HUES48 (cell line): Measurements from ENCODE around the gene PRIM2.
"Not testable (repeated sequence)": the region's sequence is repeated elsewhere in the genome, so short reads cannot be mapped to it uniquely, and the experiment has no call there.

Experiments
- H3K27ac ChIP-seq: one replicate; pipeline ENCODE4 v1.7.0; 2013; ENCODE audit warnings: low read depth, low read length, inconsistent platforms
- H3K27me3 ChIP-seq: 2 replicates; pipeline ENCODE4 v1.6.1; 2013; ENCODE audit warnings: mild to moderate bottlenecking, low read length; ENCODE audit not compliant: control insufficient read depth, insufficient read depth
- H3K36me3 ChIP-seq: 2 replicates; pipeline ENCODE4 v1.6.1; 2013; ENCODE audit warnings: low read length; ENCODE audit not compliant: control insufficient read depth, insufficient read depth
- H3K4me1 ChIP-seq: 2 replicates; pipeline ENCODE4 v1.6.1; 2013; ENCODE audit warnings: mild to moderate bottlenecking, low read length; ENCODE audit not compliant: control insufficient read depth, insufficient read depth
- H3K4me3 ChIP-seq: 2 replicates; pipeline ENCODE4 v1.5.1; 2013; ENCODE audit warnings: mild to moderate bottlenecking, low read depth, low read length
- H3K9ac ChIP-seq: 2 replicates; pipeline ENCODE4 v1.6.1; 2013; ENCODE audit warnings: mild to moderate bottlenecking, low read depth, low read length, moderate library complexity
- H3K9me3 ChIP-seq: 2 replicates; pipeline ENCODE4 v1.6.1; 2013; ENCODE audit warnings: low read length; ENCODE audit not compliant: control insufficient read depth, insufficient read depth

The PRIM2 gene

GRCh38 chr6:57474862-57475475, 157.5 kb downstream of the PRIM2 start:
- not testable (repeated sequence) for H3K9ac ChIP-seq, H3K36me3 ChIP-seq, H3K4me3 ChIP-seq, H3K27ac ChIP-seq, H3K27me3 ChIP-seq, H3K9me3 ChIP-seq
- H3K4me1 ChIP-seq: peaks cover 25% of the 10 kb centered on the region

DNA sequence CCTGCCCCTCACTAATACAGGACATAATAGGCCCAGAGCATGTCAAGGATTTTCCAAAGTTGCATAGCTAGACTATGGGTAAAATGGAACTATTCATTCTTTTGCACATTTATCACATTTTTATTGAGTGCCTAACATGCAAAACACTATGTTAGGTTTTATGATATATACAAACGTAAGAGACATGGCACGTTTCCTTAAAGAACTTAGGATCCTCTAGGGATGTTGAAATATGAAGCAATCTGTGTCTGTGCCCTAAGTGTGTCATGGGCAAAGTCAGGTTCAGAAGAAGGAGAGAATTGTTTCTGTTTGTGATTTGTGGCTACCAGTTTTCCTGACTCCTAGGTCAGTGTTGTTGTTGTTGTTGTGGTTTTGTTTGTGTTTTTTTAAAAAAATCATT, 158.2 kb downstream of the PRIM2 start:
- H3K27me3 ChIP-seq, H3K4me3 ChIP-seq, H3K36me3 ChIP-seq, H3K9ac ChIP-seq, H3K9me3 ChIP-seq, H3K27ac ChIP-seq: not testable (repeated sequence)
- H3K4me1 ChIP-seq: peaks cover 20% of the 10 kb centered on the region

DNA sequence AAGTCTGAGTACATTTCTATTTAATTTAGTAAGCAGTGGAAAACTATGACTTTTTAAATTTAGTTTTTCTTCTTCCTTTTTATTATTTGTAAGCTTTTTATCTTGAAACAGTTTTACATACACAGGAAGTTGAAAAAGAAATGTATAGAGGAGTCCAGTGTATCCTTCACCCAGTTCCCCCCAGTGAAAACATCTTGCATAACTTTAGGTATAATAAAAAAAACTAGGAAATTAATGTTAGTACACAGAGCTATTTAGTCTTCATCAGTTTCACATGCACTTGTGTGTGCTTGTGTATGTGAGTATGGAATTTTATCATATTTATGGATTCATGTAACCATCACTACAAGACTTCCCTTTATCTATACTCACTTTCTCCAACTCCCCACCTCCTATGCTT, 162.8 kb downstream of the PRIM2 start:
- H3K36me3 ChIP-seq, H3K27ac ChIP-seq, H3K27me3 ChIP-seq, H3K9me3 ChIP-seq, H3K4me3 ChIP-seq, H3K9ac ChIP-seq, H3K4me1 ChIP-seq: not testable (repeated sequence)

GRCh38 chr6:57481121-57481520, 163.7 kb downstream of the PRIM2 start:
- H3K27me3 ChIP-seq, H3K4me3 ChIP-seq, H3K9ac ChIP-seq, H3K36me3 ChIP-seq, H3K27ac ChIP-seq, H3K4me1 ChIP-seq, H3K9me3 ChIP-seq: not testable (repeated sequence)

DNA sequence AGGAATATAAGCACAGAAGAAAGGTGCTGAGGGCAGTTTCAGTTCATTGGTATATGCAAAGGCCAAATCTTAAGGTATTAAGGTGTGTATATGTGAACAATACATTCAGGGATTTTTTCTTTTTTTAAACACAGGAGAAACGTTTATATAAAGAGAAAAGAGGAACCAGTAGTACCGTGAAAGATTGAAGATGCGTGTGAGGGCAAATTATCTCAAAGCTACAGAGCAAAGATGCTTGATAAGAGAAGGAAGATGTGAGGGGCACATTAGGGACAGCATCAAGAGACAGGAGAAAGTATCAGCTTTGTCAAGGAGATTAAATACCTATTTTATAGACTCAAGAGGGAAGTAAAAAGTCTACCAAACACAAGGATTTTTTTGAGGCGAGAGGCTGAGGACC, 165.0 kb downstream of the PRIM2 start:
- not testable (repeated sequence) for H3K27me3 ChIP-seq, H3K4me3 ChIP-seq, H3K9me3 ChIP-seq, H3K4me1 ChIP-seq, H3K9ac ChIP-seq, H3K27ac ChIP-seq, H3K36me3 ChIP-seq

DNA sequence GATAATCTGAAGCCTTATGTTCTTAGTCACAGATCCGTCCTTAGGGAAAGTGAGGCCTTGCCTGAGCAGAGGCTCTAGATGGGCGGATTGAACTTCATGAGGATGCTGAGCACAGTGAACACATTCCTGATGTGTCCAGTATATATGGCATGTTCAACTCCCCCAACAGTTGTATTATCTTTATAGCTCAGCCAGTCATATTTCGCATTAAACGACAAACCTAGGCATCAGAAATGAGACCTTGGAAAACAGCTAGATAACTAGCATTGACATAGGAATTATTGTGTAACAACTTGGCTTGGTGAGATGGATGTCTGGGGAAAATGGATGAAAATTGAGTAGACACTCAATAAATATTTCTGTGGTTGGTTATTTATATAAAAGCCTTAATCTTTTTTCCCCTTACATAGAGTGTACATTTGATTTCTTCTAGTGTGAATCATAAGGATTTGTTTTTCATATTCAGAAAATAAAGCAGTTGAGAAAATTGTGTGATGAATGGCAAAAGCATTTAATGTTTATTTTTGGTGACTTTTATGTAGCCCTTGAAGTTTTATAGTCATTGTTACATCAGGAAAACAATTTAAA, 169.2 kb downstream of the PRIM2 start:
- H3K9me3 ChIP-seq, H3K4me3 ChIP-seq, H3K27me3 ChIP-seq, H3K36me3 ChIP-seq, H3K27ac ChIP-seq, H3K9ac ChIP-seq: not testable (repeated sequence)
- peaks cover 30% of the 10 kb centered on the region for H3K4me1 ChIP-seq

- not testable (repeated sequence) for H3K27ac ChIP-seq, H3K9ac ChIP-seq
These were observed 171.1 kb downstream of the PRIM2 start for GRCh38 chr6:57488551-57488950.

DNA sequence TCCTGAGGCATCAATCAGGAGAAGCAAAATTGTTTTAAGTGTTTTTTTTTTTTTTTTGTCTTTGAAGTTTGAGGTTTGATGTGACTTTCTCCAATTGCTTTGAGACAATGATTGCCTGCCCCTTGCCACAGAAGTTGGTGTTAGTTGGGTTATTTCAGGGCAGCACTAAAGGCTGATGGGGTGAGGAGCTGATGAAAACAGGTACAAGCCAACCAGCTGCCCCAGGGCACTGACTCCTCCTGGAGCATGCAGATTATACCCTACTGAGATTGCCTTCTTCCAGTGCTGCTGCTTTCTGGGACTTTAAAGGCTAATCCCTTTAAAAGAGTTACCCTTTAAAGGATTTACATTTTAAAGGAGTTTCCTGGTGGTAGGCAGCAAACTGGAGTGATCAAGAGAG, 172.5 kb downstream of the PRIM2 start:
- Histone ChIP-seq H3K4me1 (peaks cover 41% of the 10 kb centered on the region), H3K27ac (peak overlapping the region; percentile 33)
- H3K4me3 ChIP-seq, H3K27me3 ChIP-seq, H3K36me3 ChIP-seq, H3K9ac ChIP-seq, H3K9me3 ChIP-seq: not testable (repeated sequence)

More at GRCh38 chr6:57488551-57488950, 171.1 kb downstream of the PRIM2 start:
- not testable (repeated sequence) for H3K36me3 ChIP-seq, H3K9me3 ChIP-seq, H3K4me3 ChIP-seq, H3K27me3 ChIP-seq
- H3K4me1 ChIP-seq: peaks cover 41% of the 10 kb centered on the region

DNA sequence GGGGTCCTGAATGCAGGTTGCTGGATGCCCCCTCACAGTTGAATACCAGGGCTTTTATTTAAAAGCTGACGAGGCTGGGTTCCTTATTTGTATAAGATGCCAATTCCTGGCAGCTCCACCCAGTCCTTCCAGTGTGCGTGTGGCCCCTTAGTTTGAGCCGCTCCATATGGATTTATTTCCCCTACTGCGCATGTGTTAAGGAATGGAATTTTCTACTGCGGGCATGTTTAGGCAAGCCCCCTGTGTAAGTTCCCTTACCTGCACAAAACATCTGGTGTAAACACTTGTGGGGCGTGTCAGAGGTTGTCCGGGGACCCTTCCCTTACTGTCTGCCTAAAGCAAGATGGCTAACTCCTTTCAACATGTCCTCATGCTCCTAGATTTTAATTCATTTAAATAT, 174.4 kb downstream of the PRIM2 start:
- H3K4me1 ChIP-seq: peaks cover 41% of the 10 kb centered on the region
- H3K4me3 ChIP-seq, H3K27ac ChIP-seq, H3K9ac ChIP-seq, H3K27me3 ChIP-seq, H3K9me3 ChIP-seq, H3K36me3 ChIP-seq: not testable (repeated sequence)

DNA sequence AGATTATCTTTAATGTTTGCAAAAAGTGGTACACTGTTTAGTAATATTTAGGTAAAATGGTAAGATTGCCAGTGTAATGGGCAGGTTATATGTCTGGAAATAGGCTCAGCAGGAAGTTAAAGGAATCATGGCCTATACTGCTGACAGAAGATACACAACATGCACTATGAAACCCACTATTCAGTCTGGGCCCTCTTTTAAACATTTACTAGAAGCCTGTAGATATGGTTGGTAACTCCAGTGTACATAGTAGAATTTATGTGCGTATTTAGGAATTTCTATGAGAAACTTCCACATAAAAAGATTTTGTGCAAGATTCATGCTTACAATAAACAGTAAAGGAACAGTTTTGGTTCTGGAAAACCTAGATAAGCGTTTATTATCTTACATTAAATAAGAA, 178.8 kb downstream of the PRIM2 start:
- not testable (repeated sequence) for H3K9ac ChIP-seq, H3K9me3 ChIP-seq, H3K27ac ChIP-seq, H3K36me3 ChIP-seq, H3K27me3 ChIP-seq, H3K4me3 ChIP-seq
- H3K4me1 ChIP-seq: peaks cover 20% of the 10 kb centered on the region

DNA sequence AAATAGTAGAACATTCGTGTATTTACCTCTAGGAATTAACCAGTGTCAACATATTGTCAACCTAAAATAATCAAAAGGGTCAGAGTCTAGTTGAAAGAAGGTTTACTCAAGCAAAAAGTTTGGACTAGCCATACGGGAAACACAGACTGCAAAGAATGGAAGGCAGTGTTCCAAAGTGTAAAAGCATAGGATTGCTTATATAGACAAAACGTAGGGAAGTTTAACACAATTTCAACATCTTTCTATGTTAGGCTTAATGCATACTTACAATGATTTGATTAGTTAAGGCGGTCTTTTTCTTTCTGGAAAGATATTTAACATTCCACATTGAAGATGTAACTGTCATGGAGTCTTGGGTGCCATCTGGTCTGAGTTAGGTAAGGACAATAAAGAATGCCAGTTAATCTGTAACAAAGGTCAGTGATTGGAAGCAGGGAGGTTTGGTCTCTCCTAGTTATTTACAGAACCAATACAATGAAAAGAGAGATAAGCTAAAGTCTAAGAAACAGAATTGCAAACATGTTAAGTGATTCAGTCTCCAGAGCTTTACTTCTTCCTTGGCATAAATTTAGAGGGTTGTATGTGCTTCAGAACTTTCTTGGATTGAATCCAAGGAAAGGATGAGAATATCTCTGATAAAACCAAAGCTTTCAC, 183.1 kb downstream of the PRIM2 start:
- H3K36me3 ChIP-seq, H3K9me3 ChIP-seq, H3K4me3 ChIP-seq, H3K9ac ChIP-seq, H3K4me1 ChIP-seq, H3K27me3 ChIP-seq: not testable (repeated sequence)
- H3K27ac ChIP-seq: peak overlapping the region; percentile 50
